H1 (cell line): ENCODE measurements around the gene GPRIN1.

ENCODE experiments used
- CTCF ChIP-seq, 3 experiments: IDR thresholded peaks; 1 replicate in 2 of 3; 2 replicates in 1 of 3; pipeline versions ENCODE4 v1.5.1 to v1.6.1; 2011; ENCODE audit warnings: low read length in 3 of 3, mild to moderate bottlenecking in 3 of 3, inconsistent platforms in 2 of 3, low read depth in 1 of 3, moderate library complexity in 1 of 3; ENCODE audit not compliant: insufficient read depth in 1 of 3; ENCODE audit errors: control extremely low read depth in 1 of 3
- JUND ChIP-seq: IDR thresholded peaks from 2 replicates; pipeline ENCODE4 v1.6.1; 2011; ENCODE audit warnings: mild to moderate bottlenecking, improper control_type of control experiment, low read length
- KDM4A ChIP-seq: IDR thresholded peaks from one replicate; pipeline ENCODE4 v1.7.1; 2012; ENCODE audit warnings: low read depth, mild to moderate bottlenecking, moderate library complexity, low read length, inconsistent platforms; ENCODE audit not compliant: severe bottlenecking
- RXRA ChIP-seq: IDR thresholded peaks from 2 replicates; pipeline ENCODE4 v1.6.1; 2011; ENCODE audit warnings: low read depth, mild to moderate bottlenecking, low read length, moderate library complexity; ENCODE audit not compliant: insufficient read depth

- TF ChIP-seq CTCF (IDR thresholded peaks at IDR 0.05; ENCODE audit: control extremely low read depth in 1 of 3, insufficient read depth in 1 of 3, low read depth in 1 of 3, low read length in 3 of 3) (no peak), RXRA (no peak), JUND (no peak), KDM4A (no peak)
Observed at GRCh38 chr5:176606875-176607274, 3.1 kb downstream of the GPRIN1 start.
